ENCODE data around the gene TOMM20L.

TOMM20L gene

GRCh38 chr14:58430156-58430555 is 34.4 kb downstream of the TOMM20L start:
- no peaks in the 10 kb centered on the region for H3K9me2 ChIP-seq (replicated peaks; ENCODE audit: low read depth, low read length)
- H3K4me2 ChIP-seq (ENCODE audit: low read depth, low read length, poor library complexity, severe bottlenecking) = peak overlapping the region; percentile 98
- H3K9ac ChIP-seq (ENCODE audit: low read depth, low read length, poor library complexity, severe bottlenecking) = peak overlapping the region; percentile 92
- peaks cover 26% of the 10 kb centered on the region for H3K4me1 ChIP-seq (ENCODE audit: insufficient read depth, low read length, poor library complexity, severe bottlenecking)
- peak overlapping the region; percentile 84 for H3K4me3 ChIP-seq (ENCODE audit: low read length, poor library complexity, severe bottlenecking)
- H3F3A ChIP-seq (ENCODE audit: low read depth) = no peaks in the 10 kb centered on the region
- TF ChIP-seq CTCF (conservative IDR thresholded peaks at IDR 0.05; ENCODE audit: low read length) (no peak), EZH2phosphoT487 (IDR thresholded peaks at IDR 0.05; ENCODE audit: borderline replicate concordance) (no peak)
- H3K27me3 ChIP-seq (ENCODE audit: insufficient read depth, low read length, poor library complexity, severe bottlenecking) = no peaks in the 10 kb centered on the region
- no peak overlapping the region for H2AFZ ChIP-seq (ENCODE audit: low read length)
- H4K20me1 ChIP-seq (ENCODE audit: insufficient read depth, low read length, poor library complexity, severe bottlenecking) = peaks cover 18% of the 10 kb centered on the region
- H3K36me3 ChIP-seq (ENCODE audit: insufficient read depth, low read length) = peaks cover under 1% of the 10 kb centered on the region; the same call in 1 of the 2 replicates
- no peaks in the 10 kb centered on the region for H3K9me3 ChIP-seq (ENCODE audit: insufficient read depth, low read depth, low read length)
- peaks cover 64% of the 10 kb centered on the region for H3K79me2 ChIP-seq (ENCODE audit: insufficient read depth, low read length)

GRCh38 chr14:58439476-58439875 is 43.7 kb downstream of the TOMM20L start:
- no peaks in the 10 kb centered on the region for H3K9me2 ChIP-seq (replicated peaks; ENCODE audit: low read depth, low read length)
- H3K9ac ChIP-seq (ENCODE audit: low read depth, low read length, poor library complexity, severe bottlenecking) = no peak overlapping the region
- no peaks in the 10 kb centered on the region for H3K79me2 ChIP-seq (ENCODE audit: insufficient read depth, low read length)
- TF ChIP-seq CTCF (conservative IDR thresholded peaks at IDR 0.05; ENCODE audit: low read length) = no peak
- no peak for TF ChIP-seq EZH2phosphoT487 (IDR thresholded peaks at IDR 0.05; ENCODE audit: borderline replicate concordance)
- no peak overlapping the region for H2AFZ ChIP-seq (ENCODE audit: low read length)
- no peaks in the 10 kb centered on the region for H3F3A ChIP-seq (ENCODE audit: low read depth)
- H3K4me3 ChIP-seq (ENCODE audit: low read length, poor library complexity, severe bottlenecking) = no peak overlapping the region
- no peaks in the 10 kb centered on the region for H3K4me1 ChIP-seq (ENCODE audit: insufficient read depth, low read length, poor library complexity, severe bottlenecking)
- no peaks in the 10 kb centered on the region for H4K20me1 ChIP-seq (ENCODE audit: insufficient read depth, low read length, poor library complexity, severe bottlenecking)
- H3K27me3 ChIP-seq (ENCODE audit: insufficient read depth, low read length, poor library complexity, severe bottlenecking) = no peaks in the 10 kb centered on the region
- H3K9me3 ChIP-seq (ENCODE audit: insufficient read depth, low read depth, low read length) = no peaks in the 10 kb centered on the region
- peaks cover 46% of the 10 kb centered on the region; the same call in 1 of the 2 replicates for H3K36me3 ChIP-seq (ENCODE audit: insufficient read depth, low read length)
- H3K4me2 ChIP-seq (ENCODE audit: low read depth, low read length, poor library complexity, severe bottlenecking) = no peak overlapping the region

- no peaks in the 10 kb centered on the region for H3K9me2 ChIP-seq (replicated peaks; ENCODE audit: low read depth, low read length)
- H3K4me3 ChIP-seq (ENCODE audit: low read length, poor library complexity, severe bottlenecking) = no peak overlapping the region
- H3K36me3 ChIP-seq (ENCODE audit: insufficient read depth, low read length) = peaks cover 65% of the 10 kb centered on the region; the same call in 1 of the 2 replicates
- no peak overlapping the region for H3K4me2 ChIP-seq (ENCODE audit: low read depth, low read length, poor library complexity, severe bottlenecking)
- H2AFZ ChIP-seq (ENCODE audit: low read length) = no peak overlapping the region
- no peaks in the 10 kb centered on the region for H3K79me2 ChIP-seq (ENCODE audit: insufficient read depth, low read length)
- H3K27me3 ChIP-seq (ENCODE audit: insufficient read depth, low read length, poor library complexity, severe bottlenecking) = no peaks in the 10 kb centered on the region
- TF ChIP-seq CTCF (conservative IDR thresholded peaks at IDR 0.05; ENCODE audit: low read length) = no peak
- no peak for TF ChIP-seq EZH2phosphoT487 (IDR thresholded peaks at IDR 0.05; ENCODE audit: borderline replicate concordance)
- H3K9ac ChIP-seq (ENCODE audit: low read depth, low read length, poor library complexity, severe bottlenecking) = no peak overlapping the region
- no peaks in the 10 kb centered on the region for H4K20me1 ChIP-seq (ENCODE audit: insufficient read depth, low read length, poor library complexity, severe bottlenecking)
- no peaks in the 10 kb centered on the region for H3K9me3 ChIP-seq (ENCODE audit: insufficient read depth, low read depth, low read length)
- no peaks in the 10 kb centered on the region for H3K4me1 ChIP-seq (ENCODE audit: insufficient read depth, low read length, poor library complexity, severe bottlenecking)
- H3F3A ChIP-seq (ENCODE audit: low read depth) = no peaks in the 10 kb centered on the region
Observed at GRCh38 chr14:58444627-58445026, 48.9 kb downstream of the TOMM20L start.
